ENCODE data around the gene CITED1. TPM values are rescaled to one million over a fixed set of nuclear protein-coding genes. Genes with fewer than 3 reads are reported as not detected.

Gene CITED1
- total and polyA plus RNA-seq, 2 experiments from 2014 or later, result not detected

DNA sequence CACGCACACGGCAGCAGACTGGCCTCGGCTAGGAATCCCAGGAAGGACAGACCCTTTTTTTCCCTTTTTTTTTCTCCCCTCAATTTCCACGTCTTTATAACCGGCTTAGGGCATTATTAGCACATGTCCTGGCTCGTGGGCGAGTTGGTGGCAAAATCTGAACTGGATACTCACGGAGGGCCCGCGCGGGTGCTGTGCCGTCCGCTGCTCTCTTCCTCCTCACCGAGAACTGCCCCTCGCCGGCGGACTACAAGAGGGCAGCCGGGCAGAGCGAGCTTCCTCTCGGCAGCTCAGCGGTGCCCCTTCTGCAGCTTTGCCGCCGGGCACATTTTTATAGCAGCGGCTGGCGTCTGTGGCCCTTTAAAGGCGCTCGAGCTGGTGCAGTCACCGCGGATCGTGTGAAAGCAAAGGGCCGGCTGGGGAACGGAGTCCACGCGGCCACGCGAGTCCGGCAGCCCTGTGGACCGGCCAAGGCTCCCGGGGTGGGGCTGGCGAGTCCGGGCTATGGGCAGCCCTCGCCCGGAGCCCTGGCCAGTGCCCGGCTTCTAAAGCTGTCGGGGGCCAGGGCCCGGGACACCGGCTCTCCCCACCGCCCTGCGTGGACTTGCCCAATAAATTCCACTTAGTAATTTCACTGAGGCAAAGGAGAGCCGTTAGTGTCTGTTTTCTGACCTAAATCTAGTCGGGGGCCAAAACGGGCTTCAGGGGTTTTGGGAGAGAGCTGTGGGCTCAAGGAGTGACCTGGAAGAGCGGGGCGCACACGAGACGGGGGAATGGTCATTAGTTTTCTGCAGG lies 1.3 kb upstream of the CITED1 start:
- Histone ChIP-seq H2AFZ (peak overlapping the region; percentile 79), H3K27me3 (replicated peaks; ENCODE audit: insufficient read depth) (peaks cover 26% of the 10 kb centered on the region), H3K79me2 (ENCODE audit: insufficient read depth) (no peaks in the 10 kb centered on the region), H3K27ac (no peak overlapping the region), H4K20me1 (ENCODE audit: insufficient read depth) (no peaks in the 10 kb centered on the region), H3K9ac (no peak overlapping the region), H3K4me3 (peak overlapping the region; percentile 72), H3K4me1 (ENCODE audit: insufficient read depth) (no peaks in the 10 kb centered on the region), H3K36me3 (ENCODE audit: low read depth) (no peaks in the 10 kb centered on the region), H3K9me2 (ENCODE audit: insufficient read depth) (no peaks in the 10 kb centered on the region), H3K9me3 (ENCODE audit: low read depth) (no peaks in the 10 kb centered on the region), H3F3A (ENCODE audit: insufficient read depth) (no peaks in the 10 kb centered on the region), H3K4me2 (ENCODE audit: unreplicated experiment) (peak overlapping the region; percentile 73)
- DNase-seq, result peak; percentile 72
- 1 to 4% methylated on average over 29 to 43 of the region's 56 CpGs for WGBS, 2 experiments (ENCODE audit: low coverage in 1 of 2, low lambda C conversion rate in 2 of 2, missing lambda C conversion rate in 2 of 2)
- no peak for TF ChIP-seq EZH2phosphoT487 (IDR thresholded peaks at IDR 0.05; ENCODE audit: insufficient read depth, low read depth)
- in situ Hi-C loops (cut with MboI), result no loop called here

DNA sequence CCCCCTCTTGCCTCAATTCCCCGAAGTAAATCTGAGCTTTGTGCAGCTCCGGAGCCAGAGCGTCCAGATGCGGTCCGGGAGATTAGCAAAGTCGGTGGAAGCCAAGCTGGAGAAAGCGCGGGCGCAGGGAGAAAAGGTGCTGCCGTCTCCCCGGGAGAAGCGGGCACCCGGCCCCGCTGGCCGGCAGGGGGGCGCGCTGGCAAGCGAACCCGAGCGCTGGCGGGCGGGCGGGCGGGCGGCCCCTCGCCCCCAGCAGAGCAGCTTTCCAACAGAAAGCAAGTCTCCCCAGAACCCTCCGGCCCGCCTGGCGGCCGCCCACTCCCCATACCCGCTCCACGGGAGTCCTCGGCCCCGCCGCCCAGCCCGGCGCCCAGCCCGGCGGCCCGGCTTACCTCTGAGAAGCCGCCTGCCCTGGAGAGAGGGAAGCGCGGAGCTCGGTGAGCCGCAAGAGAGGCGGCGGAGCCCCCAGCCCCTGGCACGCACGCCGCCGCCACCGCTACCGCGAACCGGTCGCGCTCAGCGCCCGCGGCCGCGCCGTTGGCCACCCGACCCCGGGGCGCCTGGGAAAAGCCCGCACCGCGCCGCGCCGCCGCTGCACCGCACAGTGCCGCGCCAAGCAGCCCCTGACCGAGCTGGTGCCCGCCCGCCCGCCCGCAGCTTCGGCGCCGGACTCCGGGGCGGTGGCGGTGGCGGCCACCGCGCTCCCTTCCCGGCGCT lies 529 bp upstream of the CITED1 start:
- no peak for TF ChIP-seq EZH2phosphoT487 (IDR thresholded peaks at IDR 0.05; ENCODE audit: insufficient read depth, low read depth)
- TF ChIP-seq EZH2 (IDR thresholded peaks at IDR 0.05; ENCODE audit: insufficient read depth, poor library complexity, severe bottlenecking), result peak; percentile 35
- H3K79me2 ChIP-seq (ENCODE audit: insufficient read depth), result no peaks in the 10 kb centered on the region
- H3K4me2 ChIP-seq (ENCODE audit: unreplicated experiment), result peak overlapping the region; percentile 76
- peaks cover 26% of the 10 kb centered on the region for H3K27me3 ChIP-seq (replicated peaks; ENCODE audit: insufficient read depth)
- H3K4me1 ChIP-seq (ENCODE audit: insufficient read depth), result no peaks in the 10 kb centered on the region
- H3K4me3 ChIP-seq, result peak overlapping the region; percentile 72
- WGBS, 2 experiments (ENCODE audit: low coverage in 1 of 2, low lambda C conversion rate in 2 of 2, missing lambda C conversion rate in 2 of 2), result 0 to 8% methylated on average over 5 to 21 of the region's 92 CpGs
- no peaks in the 10 kb centered on the region for H4K20me1 ChIP-seq (ENCODE audit: insufficient read depth)
- no peak overlapping the region for H3K9ac ChIP-seq
- H2AFZ ChIP-seq, result peak overlapping the region; percentile 79; the same call in 1 of the 2 replicates
- DNase-seq, result peak; percentile 32
- H3K9me2 ChIP-seq (ENCODE audit: insufficient read depth), result no peaks in the 10 kb centered on the region
- no peaks in the 10 kb centered on the region for H3K9me3 ChIP-seq (ENCODE audit: low read depth)
- H3K27ac ChIP-seq, result no peak overlapping the region
- H3K36me3 ChIP-seq (ENCODE audit: low read depth), result no peaks in the 10 kb centered on the region
- in situ Hi-C loops (cut with MboI), result no loop called here
- no peaks in the 10 kb centered on the region for H3F3A ChIP-seq (ENCODE audit: insufficient read depth)

DNA sequence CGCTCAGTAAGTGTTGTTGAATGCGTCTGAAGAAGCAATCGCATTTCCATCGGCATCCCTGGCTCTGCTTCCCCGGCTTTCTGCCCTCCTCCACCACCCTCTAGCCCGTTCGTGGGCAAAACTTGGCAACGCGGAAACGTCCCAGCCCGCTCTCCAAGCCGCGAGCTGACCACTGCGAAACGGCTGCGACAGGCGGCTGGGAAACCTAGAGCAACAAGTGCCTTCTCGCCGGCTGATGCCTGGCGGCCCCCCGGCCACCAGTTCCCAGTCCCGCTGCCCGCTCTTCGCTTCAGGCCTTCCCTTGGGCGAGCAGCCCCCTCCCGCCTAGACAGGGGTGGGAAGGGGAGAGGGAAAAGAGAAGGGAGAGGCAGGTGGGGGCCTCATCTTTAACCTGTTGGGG lies 837 bp downstream of the CITED1 start:
- WGBS, 2 experiments (ENCODE audit: low coverage in 1 of 2, low lambda C conversion rate in 2 of 2, missing lambda C conversion rate in 2 of 2), result 9 to 10% methylated on average over 14 to 21 of the region's 26 CpGs

GRCh38 chrX:72301781-72302180 lies 3.9 kb downstream of the CITED1 start:
- Histone ChIP-seq H4K20me1 (ENCODE audit: insufficient read depth) (no peaks in the 10 kb centered on the region), H3K4me1 (ENCODE audit: insufficient read depth) (no peaks in the 10 kb centered on the region), H3K9me3 (ENCODE audit: low read depth) (no peaks in the 10 kb centered on the region), H3K36me3 (ENCODE audit: low read depth) (no peaks in the 10 kb centered on the region), H3K9ac (no peak overlapping the region), H3F3A (ENCODE audit: insufficient read depth) (no peaks in the 10 kb centered on the region), H3K4me2 (ENCODE audit: unreplicated experiment) (no peak overlapping the region), H3K27ac (no peak overlapping the region), H3K9me2 (ENCODE audit: insufficient read depth) (no peaks in the 10 kb centered on the region), H3K79me2 (ENCODE audit: insufficient read depth) (no peaks in the 10 kb centered on the region), H3K4me3 (no peak overlapping the region), H3K27me3 (replicated peaks; ENCODE audit: insufficient read depth) (peaks cover 15% of the 10 kb centered on the region; the same call in 1 of the 2 replicates), H2AFZ (no peak overlapping the region)
- no peak for TF ChIP-seq EZH2phosphoT487 (IDR thresholded peaks at IDR 0.05; ENCODE audit: insufficient read depth, low read depth)
- no peak for DNase-seq
- in situ Hi-C loops (cut with MboI), result no loop called here
- WGBS, 2 experiments (ENCODE audit: low coverage in 1 of 2, low lambda C conversion rate in 2 of 2, missing lambda C conversion rate in 2 of 2), result 88 to 100% methylated on average over 6 to 9 of the region's 9 CpGs

More for the DNA sequence above, 837 bp downstream of the CITED1 start:
- Histone ChIP-seq H3K9ac (no peak overlapping the region), H3K27me3 (replicated peaks; ENCODE audit: insufficient read depth) (peaks cover 26% of the 10 kb centered on the region), H3K4me3 (peak overlapping the region; percentile 64), H3K4me2 (ENCODE audit: unreplicated experiment) (peak overlapping the region; percentile 76), H4K20me1 (ENCODE audit: insufficient read depth) (no peaks in the 10 kb centered on the region), H3F3A (ENCODE audit: insufficient read depth) (no peaks in the 10 kb centered on the region), H3K9me3 (ENCODE audit: low read depth) (no peaks in the 10 kb centered on the region), H2AFZ (peak overlapping the region; percentile 62; the same call in 1 of the 2 replicates), H3K9me2 (ENCODE audit: insufficient read depth) (no peaks in the 10 kb centered on the region), H3K36me3 (ENCODE audit: low read depth) (no peaks in the 10 kb centered on the region), H3K4me1 (ENCODE audit: insufficient read depth) (no peaks in the 10 kb centered on the region), H3K27ac (no peak overlapping the region), H3K79me2 (ENCODE audit: insufficient read depth) (no peaks in the 10 kb centered on the region)
- TF ChIP-seq EZH2 (IDR thresholded peaks at IDR 0.05; ENCODE audit: insufficient read depth, poor library complexity, severe bottlenecking), result no peak
- 0 out of 2 replicates have a peak, but pooled peaks have one; percentile 17 for TF ChIP-seq EZH2phosphoT487 (IDR thresholded peaks at IDR 0.05; ENCODE audit: insufficient read depth, low read depth)
- in situ Hi-C loops (cut with MboI), result no loop called here
- peak; percentile 20 for DNase-seq
